Stimulated activated CD8-positive, alpha-beta memory T cell treated with anti-CD3 and anti-CD28 coated beads, Interleukin-15, amount 100 ng/mL, for 1 hour (primary cell): Measurements from ENCODE around the gene GREB1.

Experiments used
- DNase-seq: peaks from one replicate; pipeline ENCODE4 v3.0.0-alpha.2; 2020; ENCODE audit warnings: low read depth

Gene GREB1

DNA sequence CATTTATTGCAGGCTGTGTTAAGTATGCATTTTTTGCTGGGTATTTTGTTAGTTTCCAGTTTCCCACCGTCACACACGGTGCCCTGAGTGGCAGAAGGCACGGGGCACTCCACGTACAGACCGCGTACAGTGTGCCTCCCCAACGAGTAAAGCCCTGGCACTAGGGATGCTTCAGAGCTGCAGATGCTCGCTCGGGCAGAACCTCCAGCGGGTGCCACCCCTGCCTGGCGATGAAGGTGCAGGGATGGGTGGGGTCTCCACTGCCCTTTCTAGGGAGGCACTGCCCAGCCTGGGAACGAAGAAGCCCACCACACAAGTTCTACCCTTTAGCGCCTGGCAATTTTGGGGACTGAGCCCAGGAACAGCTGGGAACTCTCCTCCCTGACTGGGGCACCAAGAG is 4.1 kb downstream of the GREB1 start:
- no peak for DNase-seq

DNA sequence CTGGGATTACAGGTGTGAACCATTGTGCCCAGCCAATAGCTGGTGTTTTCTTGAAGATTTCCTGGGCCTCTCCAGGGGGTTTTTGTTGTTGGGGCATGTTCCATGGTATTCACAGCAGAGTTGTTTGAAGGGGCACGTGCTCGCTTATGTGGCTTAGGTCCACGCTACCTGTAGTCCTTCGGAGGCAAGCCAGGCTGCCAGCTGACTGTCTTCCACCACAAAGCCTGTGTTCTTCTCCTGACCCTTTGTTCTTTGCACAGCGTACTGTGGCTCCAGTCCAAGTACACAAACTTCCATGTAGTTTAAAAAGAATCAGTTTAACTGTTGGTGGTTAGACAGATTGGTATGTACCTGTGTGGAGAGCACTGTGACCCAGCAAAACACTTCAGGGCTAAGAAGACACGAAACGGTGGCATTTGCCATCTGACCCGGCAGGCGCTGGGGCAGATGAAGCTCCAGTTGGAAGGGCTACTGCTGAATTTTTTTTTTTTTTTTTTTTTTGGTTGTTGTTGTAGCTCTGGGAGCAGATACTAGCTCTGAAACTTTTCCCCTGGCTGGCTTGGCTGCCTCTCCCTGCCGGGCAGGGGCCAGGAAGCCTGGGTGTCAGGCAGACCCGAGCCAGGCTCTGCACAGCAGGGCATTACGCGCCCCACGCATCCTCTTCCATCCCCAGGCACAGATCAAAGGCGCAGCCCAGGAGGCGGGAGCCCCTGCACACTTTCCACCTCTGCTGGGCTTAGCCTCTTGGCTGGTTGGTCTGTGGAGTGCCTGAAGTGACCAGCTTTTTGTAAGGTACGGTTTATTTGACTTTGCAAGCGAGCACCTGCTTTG is 5.7 kb downstream of the GREB1 start:
- no peak for DNase-seq

DNA sequence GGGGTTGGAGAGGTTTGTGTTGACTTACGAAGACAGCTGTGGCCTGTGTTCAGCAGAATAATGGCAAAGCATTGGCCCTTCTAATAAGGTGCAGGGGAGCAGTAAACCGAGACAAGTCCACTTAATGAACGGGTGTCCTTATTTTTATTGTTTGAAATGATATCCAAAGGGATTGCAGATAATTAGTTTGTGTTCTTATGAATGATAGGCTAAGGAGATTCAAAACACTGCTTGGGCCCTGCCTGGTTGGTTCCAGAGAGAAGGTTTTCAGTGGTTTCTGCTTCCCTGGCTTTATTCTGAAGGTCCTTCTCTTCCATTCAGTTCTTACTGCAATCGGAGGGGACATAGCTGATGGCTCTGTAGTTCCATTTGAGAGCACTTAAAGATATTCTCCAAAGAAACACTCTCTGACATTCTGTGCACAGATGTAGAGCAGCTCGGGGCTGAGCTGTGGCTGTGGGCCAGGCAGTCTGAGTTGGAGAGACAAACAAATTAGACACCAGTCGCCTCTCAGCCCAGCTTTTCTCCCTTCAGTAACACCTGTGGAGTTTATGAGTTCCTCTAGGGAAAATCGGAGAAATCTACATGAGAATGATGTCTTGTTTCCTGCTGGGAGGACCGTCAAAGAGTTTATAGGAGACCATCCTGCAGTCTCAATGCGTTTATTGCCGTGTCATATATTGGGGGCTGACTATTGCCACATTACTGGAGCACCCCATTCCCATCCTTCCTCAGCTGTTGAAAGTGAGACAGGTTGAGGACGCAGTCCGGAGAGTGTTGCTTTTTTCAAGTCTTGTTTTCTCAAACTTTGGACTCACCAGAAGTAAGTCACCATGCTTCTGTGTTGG is 6.5 kb downstream of the GREB1 start:
- DNase-seq = no peak

DNA sequence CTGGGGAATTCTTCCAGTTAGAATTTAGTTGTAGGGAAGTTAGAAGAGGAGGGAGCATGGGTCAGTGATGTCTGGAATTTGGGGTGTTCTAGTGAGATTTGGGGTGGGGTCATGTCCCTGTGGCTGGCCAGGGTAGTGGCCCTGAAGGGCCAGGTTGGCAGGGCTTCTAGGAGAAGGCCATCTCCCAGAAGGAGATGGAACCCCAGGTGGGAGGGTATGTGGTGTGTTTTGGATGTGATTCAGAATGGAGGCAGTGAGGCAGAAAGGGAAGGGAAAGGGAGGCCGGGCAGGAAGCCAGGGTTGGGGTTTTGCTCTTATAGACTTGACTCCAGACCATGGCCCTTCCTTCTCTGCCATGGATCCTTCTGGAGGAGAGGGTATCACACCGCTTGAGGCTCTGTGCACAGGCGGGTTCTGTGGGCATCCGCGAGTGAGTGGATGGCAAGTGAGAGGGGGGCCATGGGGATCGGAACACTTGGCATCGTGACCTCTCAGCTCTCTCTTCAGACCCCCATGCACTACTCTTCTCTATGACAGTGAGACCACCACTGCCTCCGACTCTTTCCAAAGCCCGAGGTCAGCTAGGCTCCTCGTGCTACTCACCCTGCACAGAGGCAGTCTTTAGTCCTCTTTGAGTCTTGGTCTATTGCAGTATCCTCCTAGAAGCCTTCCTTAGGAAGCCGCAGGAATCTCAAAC is 7.3 kb downstream of the GREB1 start:
- DNase-seq = no peak

DNA sequence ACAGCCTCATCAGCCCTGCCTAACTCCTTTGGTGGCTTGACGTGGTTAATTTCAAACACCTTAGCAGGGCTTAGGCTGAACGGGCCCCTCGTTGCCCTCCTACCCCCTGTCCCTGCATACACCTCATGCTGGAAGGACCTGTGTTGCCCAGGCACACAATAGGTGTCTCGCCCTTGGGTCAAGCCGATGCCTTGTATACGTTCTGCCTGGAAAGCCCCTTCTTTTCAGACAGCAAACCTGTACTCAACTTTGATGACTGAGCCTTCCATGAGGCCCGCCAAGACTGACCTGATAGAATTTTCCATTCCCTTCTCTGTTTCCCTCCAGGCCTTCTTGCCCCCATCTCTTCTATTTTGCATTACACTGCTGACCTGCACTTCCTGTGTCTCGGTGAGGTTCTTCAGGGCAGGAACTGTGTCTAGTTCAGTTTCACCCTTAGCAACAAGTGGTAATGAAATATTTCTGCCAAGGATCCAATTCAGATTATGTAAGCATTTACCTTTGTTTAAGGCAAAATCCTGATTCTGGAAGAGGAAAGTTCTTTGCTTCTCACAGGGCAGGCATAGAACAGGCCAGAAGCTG is 7.9 kb downstream of the GREB1 start:
- DNase-seq = no peak

DNA sequence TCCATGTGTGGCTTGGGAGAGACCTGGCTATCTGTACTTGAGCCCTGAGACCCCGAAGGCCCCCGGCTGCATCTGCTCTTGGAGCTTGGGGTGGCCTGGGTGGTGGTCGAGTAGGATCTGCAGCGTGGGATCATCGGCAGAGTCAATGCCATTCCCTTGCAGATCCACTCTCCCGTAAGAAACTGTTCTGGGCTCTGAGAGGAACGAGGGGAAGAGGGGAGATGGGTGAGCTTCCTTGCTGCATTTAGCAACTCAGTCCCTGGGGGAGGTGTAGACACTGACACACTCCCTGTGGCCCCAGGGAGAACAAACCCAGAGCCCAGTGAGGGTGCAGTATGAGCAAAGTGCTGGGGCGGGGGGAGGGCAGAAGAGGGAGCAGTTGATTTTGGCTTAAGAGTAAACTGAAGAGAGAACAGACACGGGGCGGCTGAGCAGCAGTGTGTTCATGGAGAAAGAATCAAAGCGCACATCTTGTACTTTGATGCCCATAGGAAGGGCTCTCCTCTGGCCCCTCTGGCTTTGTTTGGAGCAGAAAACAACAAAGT is 8.5 kb downstream of the GREB1 start:
- DNase-seq = no peak

DNA sequence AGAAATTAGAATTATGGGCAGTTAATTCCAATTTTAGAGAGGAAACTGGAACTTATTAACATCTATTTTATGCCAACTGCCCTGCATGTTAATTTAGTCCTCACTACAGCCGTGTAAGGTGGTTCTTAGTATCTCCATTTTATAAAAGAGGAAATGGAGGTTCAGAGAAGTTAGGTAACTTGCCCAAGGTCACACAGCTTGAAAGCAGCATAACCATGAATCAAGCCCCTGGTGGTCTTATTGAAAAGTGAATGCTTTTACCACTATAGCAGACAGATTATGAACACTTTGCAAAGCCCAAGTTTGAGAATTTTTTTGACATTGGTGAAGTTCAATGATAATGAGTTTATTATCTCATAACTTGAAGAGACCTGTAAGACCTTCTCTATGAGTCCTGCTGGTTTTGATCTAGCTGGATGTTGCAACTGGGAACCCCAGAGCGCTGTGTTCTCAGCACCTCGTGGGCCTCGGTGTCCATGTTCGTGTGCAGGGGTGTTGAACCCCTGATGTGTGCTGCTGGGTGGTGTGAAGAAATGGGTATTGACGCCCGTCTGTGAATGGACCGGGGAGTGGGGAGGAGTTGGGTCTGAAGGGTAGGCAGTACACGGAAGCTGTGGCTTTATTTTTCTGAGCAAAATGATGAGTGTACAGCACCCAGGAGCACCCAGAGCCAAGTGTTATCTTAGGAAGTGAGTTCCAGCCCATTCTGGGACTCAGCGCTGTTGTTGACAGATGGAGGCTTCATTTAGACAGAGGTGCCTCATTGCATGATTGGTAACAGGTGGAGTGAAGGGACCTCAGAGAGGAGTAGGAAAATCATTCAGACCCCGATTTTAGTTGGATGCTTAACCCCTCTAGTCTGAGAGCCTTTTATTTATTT is 9.7 kb downstream of the GREB1 start:
- DNase-seq = no peak

DNA sequence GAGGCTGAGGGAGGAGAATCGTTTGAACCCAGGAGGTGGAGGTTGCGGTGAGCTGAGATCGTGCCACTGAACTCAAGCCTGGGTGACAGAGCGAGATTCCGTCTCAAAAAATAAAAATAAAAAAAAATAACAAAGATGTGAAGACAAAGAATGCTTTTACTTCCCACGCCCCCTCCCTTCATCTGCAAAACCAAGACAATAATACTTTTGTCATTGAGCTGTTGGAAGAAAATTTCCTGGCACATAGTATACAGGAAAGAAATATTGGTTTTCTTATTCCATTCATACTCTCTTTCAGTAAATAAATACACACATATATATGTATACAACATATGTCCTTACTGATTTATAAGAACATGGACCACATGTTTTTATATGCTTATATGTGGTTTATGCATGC is 12.2 kb downstream of the GREB1 start:
- no peak for DNase-seq

DNA sequence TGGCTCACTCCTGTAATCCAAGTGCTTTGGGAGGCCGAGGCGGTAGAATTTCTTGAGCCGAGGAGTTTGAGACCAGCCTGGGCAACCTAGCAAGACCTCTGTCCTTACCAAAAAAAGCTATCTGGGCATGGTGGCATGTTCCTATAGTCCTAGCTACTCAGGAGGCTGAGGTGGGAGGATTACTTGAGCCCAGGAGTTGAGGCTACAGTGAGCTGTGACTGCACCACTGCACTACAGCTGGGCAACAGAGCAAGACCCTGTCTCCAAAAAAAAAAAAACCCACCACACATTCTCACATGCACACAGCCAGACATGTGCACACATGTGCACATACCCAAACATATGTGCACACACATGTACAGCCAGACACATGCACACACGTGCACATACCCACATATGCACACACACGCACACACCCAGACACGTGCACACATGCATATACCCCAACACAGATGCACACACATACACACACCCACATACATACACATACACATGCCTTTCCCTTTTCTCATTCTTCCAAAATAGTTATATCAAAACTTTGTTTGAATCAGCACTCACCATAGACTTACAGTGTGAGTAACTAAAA is 14.2 kb downstream of the GREB1 start:
- no peak for DNase-seq

DNA sequence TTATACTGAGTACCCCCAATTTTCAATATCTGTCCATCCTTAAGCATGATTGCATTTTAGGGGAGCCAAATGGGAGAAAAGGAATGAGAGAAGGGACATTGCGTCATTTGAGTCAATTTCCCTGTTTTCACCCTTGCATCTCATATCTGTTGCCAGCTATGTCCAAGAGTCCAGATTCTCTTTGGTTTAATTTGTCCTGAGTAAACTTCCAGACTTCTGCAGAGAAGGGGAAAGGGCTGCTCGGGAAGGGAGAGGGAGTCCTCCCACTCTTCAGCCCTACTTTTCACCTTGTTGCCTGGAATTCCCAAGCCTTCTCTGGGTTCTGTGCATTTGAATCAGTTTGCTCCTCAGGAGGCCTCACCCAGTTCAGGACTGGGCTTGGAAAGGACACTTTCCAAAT is 16.5 kb downstream of the GREB1 start:
- no peak for DNase-seq

DNA sequence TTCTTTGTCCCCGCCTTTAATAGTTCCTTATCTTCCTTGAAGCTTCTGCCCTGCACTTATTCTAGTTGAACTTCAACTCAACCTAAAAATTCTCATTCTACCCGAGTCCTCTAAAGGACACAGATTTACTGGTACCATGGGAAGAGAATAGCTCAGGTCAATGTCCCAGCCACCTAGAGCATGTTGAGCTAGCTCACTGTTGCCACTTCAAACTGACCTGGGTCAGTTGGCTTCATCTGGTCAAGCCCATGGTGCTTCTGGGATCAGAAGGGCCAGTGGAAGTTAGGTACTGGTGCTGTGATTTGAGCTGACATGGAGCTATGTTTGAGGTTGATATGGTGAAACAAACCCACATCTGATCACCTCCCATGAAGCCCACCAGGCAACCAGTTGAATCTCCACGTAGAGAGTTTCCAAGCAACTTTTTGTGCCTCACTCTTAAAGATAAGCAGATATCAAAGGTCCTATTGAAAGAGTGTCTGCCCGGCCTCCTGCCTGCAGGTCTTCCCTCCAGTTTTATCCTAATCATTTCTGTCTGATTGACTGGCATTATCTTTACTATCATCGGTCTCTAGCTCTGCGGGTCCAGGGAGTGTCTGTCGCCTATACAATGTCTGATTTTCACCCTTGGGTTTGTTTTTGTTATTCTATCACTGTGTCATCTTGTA is 17.2 kb downstream of the GREB1 start:
- DNase-seq = no peak

DNA sequence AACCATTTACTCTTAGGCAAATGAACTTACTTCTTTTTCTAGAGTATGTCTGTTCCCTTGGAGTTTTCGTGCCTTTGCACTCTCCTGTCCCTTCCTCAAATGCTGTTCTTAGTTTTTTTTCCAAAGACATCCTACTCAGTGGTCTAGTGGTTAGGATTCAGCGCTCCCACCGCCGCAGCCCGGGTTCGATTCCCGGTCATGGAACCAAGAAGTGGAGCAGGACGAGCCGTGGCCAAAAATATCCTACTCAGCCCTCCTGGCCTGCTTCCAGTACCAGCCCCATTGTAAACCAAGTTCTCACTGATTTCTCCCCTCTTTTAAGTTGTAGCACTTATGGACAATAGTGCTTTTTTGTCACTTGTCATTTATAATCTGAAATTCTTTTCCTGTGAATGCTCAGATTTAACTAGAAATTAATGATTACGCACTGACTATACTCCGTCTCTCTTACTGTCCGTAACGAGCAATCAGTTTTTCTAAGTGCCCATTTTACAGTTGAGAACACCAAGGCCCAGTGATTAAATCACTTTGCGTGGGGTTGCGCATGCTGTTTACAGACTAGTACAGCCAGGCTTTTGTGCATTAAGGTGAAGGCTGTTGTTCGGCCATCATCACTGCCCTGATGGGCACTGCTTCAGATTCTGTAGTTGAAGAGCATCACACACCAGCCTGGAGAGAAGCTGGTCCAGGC is 17.9 kb downstream of the GREB1 start:
- DNase-seq = no peak

DNA sequence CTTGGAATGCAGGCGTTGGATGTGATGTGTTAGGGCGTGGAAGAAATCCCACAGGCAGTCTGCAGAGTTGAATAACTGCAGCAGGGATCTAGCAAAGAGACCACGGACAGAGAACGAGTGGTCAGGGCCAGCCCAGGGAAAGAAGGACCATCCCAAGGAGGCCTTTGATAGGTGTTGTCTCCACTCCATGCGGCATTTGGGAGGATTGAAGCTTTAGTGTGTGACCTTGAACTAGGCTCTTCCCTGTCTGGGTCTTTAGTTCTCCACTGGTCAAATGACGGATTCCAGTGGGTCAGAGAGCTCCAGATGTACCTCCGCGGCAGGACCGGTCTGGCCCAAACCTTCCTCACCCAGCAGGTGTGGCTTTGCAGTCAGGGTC is 18.4 kb downstream of the GREB1 start:
- no peak for DNase-seq

DNA sequence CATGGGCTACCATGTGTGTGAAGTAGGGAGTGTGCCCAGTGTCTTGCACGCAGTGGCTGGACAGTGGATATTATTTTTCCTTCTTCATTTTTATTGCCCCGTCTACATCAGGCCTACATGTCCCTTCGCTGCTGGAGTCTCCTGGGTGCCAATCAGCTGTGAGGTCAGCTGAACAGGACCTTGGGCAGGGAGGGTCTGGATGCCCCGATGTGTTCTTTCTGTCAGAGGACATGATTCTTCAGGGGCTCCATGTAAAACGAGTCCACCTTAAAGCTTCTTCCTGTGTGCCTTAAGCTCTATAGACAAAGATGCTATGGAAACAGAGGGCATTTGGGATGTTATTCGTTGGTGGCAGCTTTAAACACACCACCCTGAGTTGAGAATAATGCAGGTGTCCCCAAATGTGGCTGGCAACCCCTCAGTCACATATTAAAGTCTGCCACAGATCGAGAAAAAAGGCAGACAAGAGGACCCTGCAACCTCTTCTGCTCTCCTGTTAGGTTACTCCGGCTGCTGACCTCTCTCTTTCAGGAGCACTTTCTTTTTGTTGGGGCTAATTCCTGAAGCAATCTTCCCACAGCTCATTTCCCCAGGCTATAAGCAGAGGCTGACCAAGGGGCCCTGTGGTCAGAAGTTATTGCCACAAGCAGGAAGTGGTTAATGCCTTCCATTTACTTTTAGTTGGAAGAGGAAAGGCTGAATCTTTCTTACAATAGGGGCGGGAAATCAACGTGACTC is 20.0 kb downstream of the GREB1 start:
- no peak for DNase-seq

DNA sequence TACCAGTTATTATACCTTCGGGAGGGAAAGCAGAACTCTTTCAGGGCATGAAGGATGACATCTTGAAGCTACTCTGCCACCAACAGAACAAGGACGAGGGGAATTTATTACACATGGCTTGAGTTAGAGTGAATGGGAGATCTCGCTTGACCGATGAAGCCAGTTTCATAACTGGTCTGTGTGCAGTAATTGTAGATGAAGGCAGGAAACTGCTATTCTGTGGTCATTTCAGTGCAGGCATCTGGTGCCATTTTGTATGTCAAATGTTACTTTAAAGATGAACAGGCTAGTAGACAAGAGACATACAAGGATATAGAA is 20.5 kb downstream of the GREB1 start:
- no peak for DNase-seq

DNA sequence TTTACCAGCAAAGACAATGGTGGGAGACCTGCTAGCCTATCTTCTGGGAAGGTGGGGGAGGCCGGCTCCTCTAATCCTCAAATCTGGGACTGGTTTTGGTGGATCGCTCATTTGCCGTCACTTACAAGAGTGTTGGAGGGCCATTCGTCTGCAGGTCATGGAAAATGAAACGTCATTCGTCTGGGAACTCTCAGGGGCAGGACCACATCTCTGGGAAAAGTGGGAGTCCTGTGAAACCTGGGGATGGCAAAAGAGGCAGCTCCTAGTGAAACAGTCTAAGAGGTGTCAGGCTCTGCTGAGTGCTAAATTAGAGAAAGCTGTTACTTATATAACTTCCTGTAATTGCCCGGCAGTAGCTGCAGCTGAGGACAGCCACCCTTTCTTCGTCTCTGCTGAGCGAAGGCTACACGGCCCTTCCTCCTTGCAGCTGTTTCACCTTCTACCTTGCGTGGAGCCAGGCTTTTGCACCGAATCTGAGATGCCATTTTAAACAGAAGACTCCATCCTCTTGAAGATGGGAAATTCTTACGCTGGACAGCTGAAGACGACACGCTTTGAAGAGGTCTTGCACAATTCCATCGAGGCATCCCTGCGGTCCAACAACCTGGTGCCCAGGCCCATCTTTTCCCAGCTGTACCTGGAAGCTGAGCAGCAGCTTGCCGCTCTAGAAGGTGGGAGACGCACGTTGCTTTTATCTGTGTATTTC is 22.4 kb downstream of the GREB1 start:
- DNase-seq = no peak

DNA sequence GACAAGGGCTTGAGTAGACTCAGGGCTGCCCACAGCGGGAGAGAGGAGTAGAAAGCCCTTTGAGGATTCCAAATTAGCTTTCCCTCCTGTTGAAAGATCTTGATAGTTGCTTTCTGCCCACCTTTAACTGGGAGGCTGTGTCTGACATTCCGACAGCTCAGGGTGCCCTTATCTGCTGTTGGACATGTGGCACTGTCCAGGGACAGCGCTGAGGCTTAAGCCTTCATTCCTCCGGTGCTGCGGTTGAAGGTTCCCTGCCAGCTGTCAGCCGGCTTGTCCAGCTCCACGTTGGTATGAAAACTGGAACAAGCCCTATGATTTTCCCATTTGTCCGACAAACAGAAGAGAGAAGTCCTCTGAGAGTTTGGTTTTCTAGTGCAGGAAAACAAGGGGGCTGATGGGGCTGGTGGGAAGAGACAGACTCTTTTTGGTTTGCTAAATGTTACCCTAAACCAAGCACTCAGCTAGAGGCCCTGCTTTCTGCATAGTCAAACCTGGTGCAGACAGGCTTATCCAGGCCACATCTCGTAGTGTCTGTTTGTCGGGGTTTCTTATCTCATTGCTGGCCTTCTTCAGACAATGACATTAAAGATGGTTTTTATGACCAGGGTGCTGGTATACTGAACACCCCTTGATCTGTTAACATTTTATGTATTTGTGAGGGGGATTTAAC is 24.5 kb downstream of the GREB1 start:
- no peak for DNase-seq
